ENCODE results near the gene HS3ST3A1.
"Not testable (repeated sequence)": the region's sequence is repeated elsewhere in the genome, so short reads cannot be mapped to it uniquely, and the experiment has no call there.

Gene HS3ST3A1

GRCh38 chr17:13575922-13576419 is 25.8 kb downstream of the HS3ST3A1 start:
- DNase-seq (ENCODE audit: low read depth in 2 of 2): no peak

DNA sequence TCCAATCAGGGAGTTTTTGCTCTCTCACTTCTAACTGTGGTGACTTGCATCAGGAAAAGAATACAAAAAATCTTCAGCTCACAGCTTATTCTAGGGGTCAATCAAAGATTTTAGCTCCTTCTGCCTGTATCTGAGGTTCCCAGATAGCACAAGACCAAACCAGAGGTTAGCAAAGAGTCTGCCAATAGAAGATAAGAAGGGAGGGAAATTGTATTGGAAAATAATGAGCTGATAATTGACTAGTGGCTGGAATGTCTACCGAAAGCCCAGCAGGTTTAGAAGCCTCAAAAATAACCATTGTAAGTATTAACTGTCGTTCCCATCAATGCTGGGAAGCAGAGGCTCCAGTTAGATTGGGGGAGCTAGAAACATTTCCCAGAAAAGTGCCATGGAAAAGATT is 26.3 kb downstream of the HS3ST3A1 start:
- DNase-seq (ENCODE audit: low read depth in 2 of 2): no peak

- no peak for DNase-seq (ENCODE audit: low read depth in 2 of 2)
Measured at GRCh38 chr17:13572581-13572980, 29.1 kb downstream of the HS3ST3A1 start.

DNA sequence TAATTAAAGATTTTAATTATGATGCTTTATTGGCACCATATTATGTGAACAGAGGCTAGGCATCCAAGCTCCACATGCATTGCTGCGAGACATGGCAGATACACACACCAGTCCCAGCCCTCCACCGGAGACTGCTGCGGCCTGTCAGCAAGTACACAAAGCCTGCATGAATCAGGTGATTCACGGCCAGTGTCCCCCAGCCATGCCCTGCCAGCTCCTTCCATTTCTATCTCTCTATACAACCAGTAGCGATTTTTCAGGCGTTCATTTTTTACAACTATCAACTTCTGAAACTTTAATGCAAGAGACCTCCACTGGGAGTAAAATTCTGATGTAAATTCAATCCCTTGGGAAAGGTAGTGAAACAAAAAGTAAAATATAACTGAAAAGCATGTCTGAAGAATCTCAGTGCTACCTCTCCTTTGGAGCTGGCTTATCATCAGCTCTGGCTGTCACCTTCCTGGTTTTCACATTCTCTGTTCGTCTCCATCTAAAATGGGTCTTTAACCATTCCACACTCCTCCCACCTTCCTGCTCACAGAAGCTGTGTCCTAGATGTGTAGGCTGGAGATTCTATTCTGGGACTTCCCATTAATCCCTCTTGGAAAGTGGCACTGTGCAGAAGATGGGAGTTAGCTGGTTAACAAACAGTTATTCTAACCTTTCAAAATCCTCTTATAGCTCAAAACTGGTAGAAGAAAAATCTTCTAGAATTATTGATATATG is 32.2 kb downstream of the HS3ST3A1 start:
- no peak for DNase-seq (ENCODE audit: low read depth in 2 of 2)

GRCh38 chr17:13568582-13569397 is 32.9 kb downstream of the HS3ST3A1 start:
- no peak for DNase-seq (ENCODE audit: low read depth in 2 of 2)

- no peak for DNase-seq (ENCODE audit: low read depth in 2 of 2)
Measured at GRCh38 chr17:13563866-13564265, 37.9 kb downstream of the HS3ST3A1 start.

DNA sequence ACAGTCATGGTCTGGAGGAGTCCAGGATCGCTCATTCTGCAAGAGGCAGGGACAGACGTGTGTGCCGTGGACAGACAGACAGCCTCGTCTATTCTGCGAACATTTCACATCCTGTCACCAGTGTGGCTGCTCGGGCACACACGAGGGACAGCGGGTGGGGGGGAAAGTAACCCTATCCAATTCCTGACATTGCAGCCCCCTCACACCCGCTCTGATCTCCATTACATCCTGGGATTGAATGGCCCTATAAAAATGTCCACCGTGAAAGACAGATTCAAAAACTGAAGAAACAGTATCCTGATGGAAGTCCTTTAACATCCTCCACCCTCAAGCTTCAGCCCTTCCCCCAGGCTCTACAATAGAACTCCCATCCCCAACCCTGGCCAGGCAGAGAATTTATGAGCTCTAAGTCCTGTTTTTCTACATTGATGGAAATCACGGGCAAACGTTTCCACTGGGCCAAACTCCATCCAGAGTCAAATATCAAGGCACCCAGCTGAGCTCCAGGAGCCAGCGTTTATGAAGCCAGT is 39.4 kb downstream of the HS3ST3A1 start:
- DNase-seq (ENCODE audit: low read depth in 2 of 2): no peak

DNA sequence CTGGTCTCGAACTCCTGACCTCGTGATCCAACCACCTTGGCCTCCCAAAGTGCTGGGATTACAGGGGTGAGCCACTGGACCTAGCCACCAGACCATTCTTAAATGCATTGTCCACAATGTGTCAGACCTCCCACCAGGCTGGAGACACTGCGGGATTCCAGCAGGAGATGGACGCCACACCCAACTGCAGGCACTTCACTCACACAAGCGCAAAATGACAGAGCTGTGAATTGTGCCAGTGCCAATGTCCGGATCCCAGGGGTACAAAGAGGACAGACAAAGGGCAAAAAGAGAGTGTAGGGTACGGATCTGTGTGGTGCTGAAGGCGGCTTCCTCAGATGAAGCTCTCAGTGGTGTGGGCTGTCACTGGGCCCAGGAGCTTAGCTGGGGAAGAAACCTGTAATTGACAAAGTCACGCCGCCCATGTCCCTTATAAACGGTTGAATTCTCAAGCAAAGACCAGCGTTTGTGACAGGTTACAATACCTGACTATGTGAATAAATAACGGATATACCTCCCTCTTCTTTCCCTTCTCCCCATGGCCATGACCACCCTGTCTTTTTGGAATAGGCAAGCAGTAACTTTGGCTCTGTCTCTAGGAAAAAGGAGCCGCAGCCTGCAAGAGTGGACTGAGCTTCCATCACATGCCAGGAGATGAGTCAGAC is 40.0 kb downstream of the HS3ST3A1 start:
- no peak for DNase-seq (ENCODE audit: low read depth in 2 of 2)

- no peak for DNase-seq (ENCODE audit: low read depth in 2 of 2)
Measured at GRCh38 chr17:13560935-13561334, 40.8 kb downstream of the HS3ST3A1 start.

GRCh38 chr17:13558588-13558987 is 43.1 kb downstream of the HS3ST3A1 start:
- no peak for DNase-seq (ENCODE audit: low read depth in 2 of 2)

- no peak for DNase-seq (ENCODE audit: low read depth in 2 of 2)
Measured at GRCh38 chr17:13557077-13557476, 44.7 kb downstream of the HS3ST3A1 start.

DNA sequence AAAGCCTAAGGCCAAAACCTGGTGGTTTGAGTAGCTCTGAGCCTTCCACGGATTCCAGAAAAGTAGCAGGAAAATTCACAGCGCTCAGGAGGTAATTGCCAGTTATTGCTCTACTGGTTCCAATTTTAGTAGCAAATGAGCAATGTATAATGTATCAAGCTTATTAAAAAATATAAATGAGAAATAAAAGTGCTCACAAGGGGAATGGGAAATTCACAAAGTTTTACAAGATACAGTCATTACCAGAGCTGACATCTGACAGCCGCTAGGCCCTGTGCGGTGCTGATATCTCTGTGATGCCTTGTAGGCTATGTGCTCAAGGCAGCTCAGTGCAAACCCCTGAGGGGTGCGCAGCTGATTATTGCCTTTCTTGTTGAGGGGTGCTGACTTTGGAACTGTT is 47.5 kb downstream of the HS3ST3A1 start:
- DNase-seq (ENCODE audit: low read depth in 2 of 2): no peak

- DNase-seq (ENCODE audit: low read depth in 2 of 2): no peak
Measured at GRCh38 chr17:13550291-13550690, 51.4 kb downstream of the HS3ST3A1 start.

DNA sequence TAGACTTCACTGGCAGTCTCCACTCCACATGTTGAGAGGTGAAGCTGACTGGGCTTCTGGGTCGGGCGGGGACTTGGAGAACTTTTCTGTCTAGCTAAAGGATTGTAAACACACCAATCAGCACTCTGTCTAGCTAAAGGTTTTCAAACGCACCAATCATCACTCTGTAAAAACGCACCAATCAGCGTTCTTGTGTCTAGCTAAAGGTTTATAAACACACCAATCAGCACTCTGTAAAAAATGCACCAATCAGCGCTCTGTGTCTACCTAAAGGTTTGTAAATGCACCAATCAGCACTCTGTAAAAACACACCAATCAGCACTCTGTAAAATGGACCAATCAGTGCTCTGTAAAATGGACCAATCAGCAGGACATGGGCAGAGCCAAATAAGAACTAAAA is 53.2 kb downstream of the HS3ST3A1 start:
- not testable (repeated sequence) for DNase-seq (ENCODE audit: low read depth in 2 of 2)

DNA sequence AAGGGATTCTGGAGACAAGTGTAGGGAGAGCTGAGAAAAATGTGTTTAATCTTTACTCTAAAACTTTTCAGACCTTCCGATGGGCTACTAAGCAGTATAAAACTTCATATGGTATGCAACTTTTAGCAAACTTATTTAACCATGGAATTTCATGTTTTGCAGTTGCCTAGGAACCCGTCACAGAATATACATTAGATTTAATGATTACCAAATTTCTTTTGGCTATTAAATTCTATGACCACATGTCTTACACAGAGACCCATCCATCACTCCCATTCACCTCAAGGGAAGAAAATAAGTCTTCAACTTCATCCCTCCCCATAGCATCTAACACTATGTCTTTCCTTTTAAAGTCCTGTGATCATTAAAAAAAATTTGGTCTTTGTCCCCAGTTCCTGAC is 54.9 kb downstream of the HS3ST3A1 start:
- DNase-seq (ENCODE audit: low read depth in 2 of 2): no peak

DNA sequence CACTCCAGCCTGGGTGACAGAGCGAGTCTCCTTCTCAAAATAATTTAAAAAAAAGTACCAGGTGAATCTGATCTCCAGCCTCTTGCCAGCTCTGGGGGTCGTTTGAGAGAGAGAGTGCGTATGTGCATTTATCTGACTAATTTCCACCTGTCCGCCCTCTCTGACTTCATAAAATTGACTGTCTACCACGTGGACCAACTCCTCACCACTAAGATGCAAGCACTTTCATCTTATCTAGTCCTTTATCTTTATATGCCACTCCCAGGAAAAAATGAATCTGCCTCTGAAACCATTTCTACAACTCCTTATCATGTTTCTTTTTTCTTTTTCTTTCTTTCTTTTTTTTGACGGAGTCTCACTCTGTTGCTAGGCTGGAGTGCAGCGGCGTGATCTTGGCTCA is 55.8 kb downstream of the HS3ST3A1 start:
- DNase-seq (ENCODE audit: low read depth in 2 of 2): no peak

DNA sequence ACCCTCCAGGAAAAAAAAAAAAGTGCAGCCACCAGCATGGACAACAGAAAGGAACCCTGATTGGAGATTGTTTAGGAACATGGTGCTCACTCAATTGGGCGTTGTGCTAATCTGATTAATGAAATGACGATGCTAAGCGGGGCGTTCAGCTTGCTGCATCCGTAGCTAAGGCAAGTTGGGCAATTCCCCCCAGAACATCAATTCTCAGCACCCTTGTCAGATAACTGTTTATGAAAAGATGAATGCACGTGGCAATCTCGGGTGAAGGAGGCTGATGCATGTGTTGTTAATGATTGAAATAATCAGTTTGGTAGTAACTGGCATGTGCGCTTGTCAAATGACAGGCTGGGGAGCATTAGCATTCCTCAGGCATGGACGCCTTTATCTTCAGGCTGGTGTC is 57.0 kb downstream of the HS3ST3A1 start:
- DNase-seq (ENCODE audit: low read depth in 2 of 2): no peak

DNA sequence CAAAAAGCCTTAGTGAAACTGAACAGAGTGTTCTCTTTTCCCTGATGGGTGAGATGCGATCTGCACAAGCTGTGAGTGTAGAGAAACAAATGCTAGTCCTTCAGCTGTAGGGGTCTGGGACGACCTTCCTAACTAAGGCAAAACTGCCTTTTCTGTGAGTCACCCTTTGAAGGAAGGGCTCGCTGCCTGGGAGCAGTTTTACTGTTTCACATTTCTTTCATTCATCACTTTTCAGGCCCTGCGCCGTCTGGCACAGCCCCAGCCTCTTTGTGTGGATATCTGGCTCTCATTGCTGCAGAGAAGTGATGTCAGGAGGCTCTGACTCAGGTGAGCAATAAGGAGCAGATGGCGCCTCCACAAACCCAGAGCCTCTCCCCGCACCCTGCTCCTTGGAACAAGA is 57.4 kb downstream of the HS3ST3A1 start:
- no peak for DNase-seq (ENCODE audit: low read depth in 2 of 2)

DNA sequence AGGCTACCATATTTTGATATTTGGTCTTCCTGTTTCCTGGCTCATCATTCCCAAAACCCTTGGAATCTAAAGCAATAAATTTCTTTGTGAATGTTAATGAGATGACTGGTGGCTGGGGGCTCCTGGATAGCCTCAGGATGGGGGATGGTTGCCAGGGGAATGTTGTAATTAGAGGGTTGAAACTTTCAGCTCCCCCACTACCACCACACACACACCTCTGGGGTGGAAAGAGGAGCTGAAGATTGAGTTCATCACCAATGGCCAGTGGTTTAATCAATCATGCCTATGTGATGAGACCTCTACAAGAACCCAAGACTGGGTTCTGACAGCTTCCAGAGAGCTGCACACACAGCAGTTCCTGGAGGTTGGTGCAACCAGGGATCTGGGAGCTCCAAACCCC is 59.1 kb downstream of the HS3ST3A1 start:
- DNase-seq (ENCODE audit: low read depth in 2 of 2): no peak

DNA sequence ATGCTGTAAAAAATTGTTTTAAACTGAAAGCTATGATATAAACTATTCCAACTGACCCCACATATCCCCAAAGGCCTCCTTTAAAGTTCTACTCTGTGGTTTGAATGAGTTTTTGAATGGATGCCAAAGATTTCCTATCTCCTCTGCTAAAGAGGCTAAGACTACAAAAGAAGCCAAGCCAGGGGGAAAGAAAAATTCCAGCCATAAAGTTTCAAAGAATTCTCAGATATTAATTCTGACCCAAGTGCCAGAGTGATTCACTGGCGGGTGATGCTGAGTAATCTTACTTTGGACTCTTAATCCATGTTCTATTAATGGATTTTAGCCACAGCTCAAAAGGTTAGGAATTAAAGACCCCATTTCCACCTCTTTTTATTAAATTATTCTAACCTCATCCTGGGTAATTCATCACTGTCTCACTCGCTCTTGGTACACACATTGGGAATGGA is 60.7 kb downstream of the HS3ST3A1 start:
- DNase-seq (ENCODE audit: low read depth in 2 of 2): no peak

- DNase-seq (ENCODE audit: low read depth in 2 of 2): no peak
Measured at GRCh38 chr17:13540546-13540945, 61.2 kb downstream of the HS3ST3A1 start.

- no peak for DNase-seq (ENCODE audit: low read depth in 2 of 2)
Measured at GRCh38 chr17:13539421-13539820, 62.3 kb downstream of the HS3ST3A1 start.
